CD8-positive, alpha-beta memory T cell (primary cell): ENCODE results near the gene GJC3. TPM values are rescaled to one million over a fixed set of nuclear protein-coding genes. Genes with fewer than 3 reads are reported as not detected.
A peak's percentile ranks its signal among the peaks of the same experiment; 100 is the strongest.
"Not testable (repeated sequence)": the region's sequence is repeated elsewhere in the genome, so short reads cannot be mapped to it uniquely, and the experiment has no call there.

Experiments used
- CTCF ChIA-PET: fragments of 350-600 bp; sonication (Branson Sonifier 250); formaldehyde crosslinking; loops from one replicate; lab custom pipeline; 2021; ENCODE audit warnings: antibody characterized with exemption; lab: Charles Lee
- POLR2A ChIA-PET: fragments of 350-600 bp; sonication (Branson Sonifier 250); formaldehyde crosslinking; loops from one replicate; lab custom pipeline; 2021; ENCODE audit warnings: antibody characterized with exemption; lab: Charles Lee
- DNase-seq, 5 donors: peaks; one replicate each; pipeline versions ENCODE4 v3.0.0 to v3.0.0-alpha.2; 2020 to 2022; ENCODE audit warnings: mixed read lengths in 1 of 5
- H3K27ac ChIP-seq: one replicate; pipeline ENCODE4 v1.7.0; 2013; ENCODE audit warnings: low read depth, mild to moderate bottlenecking, low read length, moderate library complexity
- H3K27me3 ChIP-seq: 2 replicates; pipeline ENCODE4 v1.7.0; 2013; ENCODE audit warnings: low read length, mild to moderate bottlenecking; ENCODE audit not compliant: insufficient read depth, poor library complexity, severe bottlenecking
- H3K36me3 ChIP-seq: 2 replicates; pipeline ENCODE4 v1.7.0; 2013; ENCODE audit warnings: mild to moderate bottlenecking, low read length, moderate library complexity; ENCODE audit not compliant: insufficient read depth
- H3K4me1 ChIP-seq: 2 replicates; pipeline ENCODE4 v1.7.0; 2013; ENCODE audit warnings: mild to moderate bottlenecking, low read length, moderate library complexity; ENCODE audit not compliant: insufficient read depth
- H3K4me3 ChIP-seq: 2 replicates; pipeline ENCODE4 v1.7.0; 2013; ENCODE audit warnings: mild to moderate bottlenecking, low read length
- H3K9me3 ChIP-seq: 2 replicates; pipeline ENCODE4 v1.7.0; 2013; ENCODE audit warnings: mild to moderate bottlenecking, low read length
- H3K27ac Mint-ChIP-seq, 8 donors: one replicate each; pipeline ENCODE4 v1.8.0; 2020 to 2021; ENCODE audit warnings: mixed read lengths in 8 of 8, mild to moderate bottlenecking in 6 of 8, inconsistent platforms in 3 of 8, moderate library complexity in 3 of 8
- H3K27me3 Mint-ChIP-seq, 2 donors: one replicate each; pipeline ENCODE4 v1.8.0; 2020 to 2021; ENCODE audit warnings: mixed read lengths in 2 of 2, mild to moderate bottlenecking in 1 of 2, moderate library complexity in 1 of 2
- H3K36me3 Mint-ChIP-seq, 3 donors: one replicate each; pipeline ENCODE4 v1.8.0; 2020 to 2021; ENCODE audit warnings: mixed read lengths in 3 of 3, inconsistent platforms in 1 of 3, mild to moderate bottlenecking in 1 of 3
- H3K4me1 Mint-ChIP-seq, 3 donors: one replicate each; pipeline ENCODE4 v1.8.0; 2020 to 2021; ENCODE audit warnings: mixed read lengths in 3 of 3, inconsistent platforms in 1 of 3, mild to moderate bottlenecking in 1 of 3
- H3K4me3 Mint-ChIP-seq, 7 donors: one replicate each; pipeline ENCODE4 v1.8.0; 2020 to 2021; ENCODE audit warnings: mixed read lengths in 7 of 7, mild to moderate bottlenecking in 6 of 7, moderate library complexity in 4 of 7, inconsistent platforms in 2 of 7
- H3K9me3 Mint-ChIP-seq, 5 donors: one replicate each; pipeline ENCODE4 v1.8.0; 2020 to 2022; ENCODE audit warnings: mixed read lengths in 5 of 5, mild to moderate bottlenecking in 3 of 5, moderate library complexity in 2 of 5, inconsistent platforms in 1 of 5
- polyA plus RNA-seq: library from polyadenylated mRNA; unstranded; fragments of 300-500 nt; fragmentation: Illumina TruSeq; gene quantifications from one replicate; pipeline ENCODE4 v1.2.3, GENCODE V29; 2021
- total RNA-seq, 2 experiments: library from RNA; stranded (reverse); gene quantifications; one replicate each; pipeline ENCODE4 v1.2.3, GENCODE V29; 2021

GJC3 gene
- total RNA-seq (under 1 TPM in 1 of 2 experiments, not detected in 1; 0.20 TPM), polyA plus RNA-seq (not detected)

- H3K4me3 ChIP-seq, result peak within 1 kb of the TSS; percentile 46
- H3K4me1 Mint-ChIP-seq, result peaks cover 11 to 24% (median 20%) of the 10 kb centered on the region in 3 donors
These were observed at the start of gene GJC3 for GRCh38 chr7:99928994-99929729. GJC3 (minus strand) TSS chr7:99929620; CDS start chr7:99929620, 0 bp downstream.

GRCh38 chr7:99976626-99977025 is 47.2 kb upstream of the GJC3 start:
- no peak overlapping the region for H3K4me3 Mint-ChIP-seq
- no peaks in the 10 kb centered on the region for H3K36me3 Mint-ChIP-seq
- H3K4me1 ChIP-seq, result no peaks in the 10 kb centered on the region
- H3K9me3 ChIP-seq, result no peaks in the 10 kb centered on the region
- H3K4me3 ChIP-seq, result no peak overlapping the region
- ChIA-PET CTCF (interaction anchor here (1.6 kb wide), 1 partner anchor 59 kb away, joined by 5 read pairs; no protein-coding TSS in a partner anchor), POLR2A (no interaction called here)
- no peak for DNase-seq
- peaks cover 0 to 3% (median 0%) of the 10 kb centered on the region in 3 donors for H3K4me1 Mint-ChIP-seq
- peaks cover 0 to 2% (median 0%) of the 10 kb centered on the region in 5 donors for H3K9me3 Mint-ChIP-seq
- no peak overlapping the region for H3K27ac Mint-ChIP-seq
- H3K36me3 ChIP-seq, result no peaks in the 10 kb centered on the region
- peaks cover 15 to 37% of the 10 kb centered on the region in 2 donors for H3K27me3 Mint-ChIP-seq
- no peaks in the 10 kb centered on the region for H3K27me3 ChIP-seq
- H3K27ac ChIP-seq, result no peak overlapping the region

More at GRCh38 chr7:99928994-99929729, at the start of gene GJC3:
- Mint-ChIP-seq H3K4me3 (peak within 1 kb of the TSS in 6 of 7 donors; percentile 24 to 86 (median 64)), H3K27me3 (peaks cover 33 to 58% of the 10 kb centered on the region in 2 donors), H3K36me3 (no peaks in the 10 kb centered on the region), H3K27ac (peak within 1 kb of the TSS in 3 of 8 donors; percentile 40 to 69 (median 52)), H3K9me3 (no peaks in the 10 kb centered on the region)
- ChIA-PET CTCF (interaction anchor here (1.1 to 1.9 kb wide), 4 partner anchors 10 to 66 kb away, joined by 3 to 10 read pairs (median 6); partner anchors contain the start of gene TRIM4), POLR2A (interaction anchor here (1.0 kb wide), 1 partner anchor 11 kb away, joined by 10 read pairs; the partner anchor contains the start of gene TRIM4)
- no peaks in the 10 kb centered on the region for H3K9me3 ChIP-seq
- peak in 3 of 5 donors; percentile 16 to 57 (median 43) for DNase-seq
- H3K4me1 ChIP-seq, result peaks cover 16% of the 10 kb centered on the region
- H3K36me3 ChIP-seq, result no peaks in the 10 kb centered on the region
- no peaks in the 10 kb centered on the region for H3K27me3 ChIP-seq
- no peak within 1 kb of the TSS for H3K27ac ChIP-seq

GRCh38 chr7:99975782-99976521 is 46.5 kb upstream of the GJC3 start, which contains the start of gene AZGP1:
AZGP1 (minus strand) TSS chr7:99976031; CDS start chr7:99976020, 11 bp downstream.
- Histone ChIP-seq H3K4me3 (no peak within 1 kb of the TSS), H3K27ac (no peak within 1 kb of the TSS), H3K27me3 (no peaks in the 10 kb centered on the region), H3K9me3 (no peaks in the 10 kb centered on the region), H3K36me3 (no peaks in the 10 kb centered on the region), H3K4me1 (no peaks in the 10 kb centered on the region)
- Mint-ChIP-seq H3K27me3 (peaks cover 15 to 39% of the 10 kb centered on the region in 2 donors), H3K36me3 (no peaks in the 10 kb centered on the region), H3K4me1 (peaks cover 0 to 3% (median 0%) of the 10 kb centered on the region in 3 donors), H3K9me3 (peaks cover 0 to 2% (median 0%) of the 10 kb centered on the region in 5 donors), H3K4me3 (no peak within 1 kb of the TSS), H3K27ac (no peak within 1 kb of the TSS)
- no peak for DNase-seq
- POLR2A ChIA-PET, result no interaction called here
- CTCF ChIA-PET, result interaction anchor here (0.6 kb wide), 1 partner anchor 1314 kb away, joined by 4 read pairs; no protein-coding TSS in a partner anchor

GRCh38 chr7:99974681-99975080 is 45.3 kb upstream of the GJC3 start:
- no peak overlapping the region for H3K27ac Mint-ChIP-seq
- H3K4me1 Mint-ChIP-seq, result no peaks in the 10 kb centered on the region
- H3K36me3 ChIP-seq, result no peaks in the 10 kb centered on the region

DNA sequence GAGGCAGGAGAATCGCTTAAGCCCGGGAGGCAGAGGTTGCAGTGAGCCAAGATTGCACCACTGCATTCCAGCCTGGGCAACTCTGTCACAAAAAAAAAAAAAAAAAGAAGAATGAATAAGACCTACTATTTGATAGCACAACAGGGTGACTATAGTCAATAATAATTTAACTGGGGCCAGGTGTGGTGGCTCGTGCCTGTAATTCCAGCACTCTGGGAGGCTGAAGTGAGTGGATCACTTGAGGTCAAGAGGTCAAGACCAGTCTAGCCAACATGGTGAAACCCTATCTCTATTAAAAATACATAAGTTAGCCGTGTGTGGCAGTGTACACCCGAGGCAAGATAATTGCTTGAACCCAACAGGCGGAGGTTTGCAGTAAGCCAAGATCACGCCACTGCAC is 44.4 kb upstream of the GJC3 start:
- H3K9me3 ChIP-seq, result not testable (repeated sequence)

More at GRCh38 chr7:99974681-99975080, 45.3 kb upstream of the GJC3 start:
- Histone ChIP-seq H3K4me3 (no peak overlapping the region), H3K4me1 (no peaks in the 10 kb centered on the region), H3K9me3 (no peaks in the 10 kb centered on the region), H3K27me3 (no peaks in the 10 kb centered on the region), H3K27ac (no peak overlapping the region)
- ChIA-PET CTCF (no interaction called here), POLR2A (no interaction called here)
- peaks cover 0 to 2% (median 0%) of the 10 kb centered on the region in 5 donors for H3K9me3 Mint-ChIP-seq
- no peaks in the 10 kb centered on the region for H3K36me3 Mint-ChIP-seq
- H3K4me3 Mint-ChIP-seq, result no peak overlapping the region
- DNase-seq, result no peak
- H3K27me3 Mint-ChIP-seq, result peaks cover 17 to 43% of the 10 kb centered on the region in 2 donors

GRCh38 chr7:99971242-99971641 is 41.8 kb upstream of the GJC3 start:
- Mint-ChIP-seq H3K4me1 (no peaks in the 10 kb centered on the region), H3K4me3 (no peak overlapping the region), H3K36me3 (no peaks in the 10 kb centered on the region), H3K27ac (no peak overlapping the region), H3K27me3 (peaks cover 23 to 50% of the 10 kb centered on the region in 2 donors), H3K9me3 (peaks cover 0 to 2% (median 0%) of the 10 kb centered on the region in 5 donors)
- Histone ChIP-seq H3K27me3 (no peaks in the 10 kb centered on the region), H3K4me3 (no peak overlapping the region), H3K9me3 (no peaks in the 10 kb centered on the region), H3K36me3 (no peaks in the 10 kb centered on the region), H3K4me1 (no peaks in the 10 kb centered on the region), H3K27ac (no peak overlapping the region)
- DNase-seq, result no peak
- POLR2A ChIA-PET, result no interaction called here
- CTCF ChIA-PET, result interaction anchor here (0.6 kb wide), 1 partner anchor 18 kb away, joined by 3 read pairs; no protein-coding TSS in a partner anchor

More for the DNA sequence above, 44.4 kb upstream of the GJC3 start:
- H3K27me3 Mint-ChIP-seq, result peaks cover 15 to 46% of the 10 kb centered on the region in 2 donors
- H3K4me3 ChIP-seq, H3K27me3 ChIP-seq, POLR2A ChIA-PET, H3K9me3 Mint-ChIP-seq, H3K4me3 Mint-ChIP-seq, H3K36me3 Mint-ChIP-seq, H3K4me1 Mint-ChIP-seq, CTCF ChIA-PET, H3K4me1 ChIP-seq, H3K36me3 ChIP-seq, H3K27ac ChIP-seq, H3K27ac Mint-ChIP-seq, DNase-seq: not testable (repeated sequence)

GRCh38 chr7:99969813-99970212 is 40.4 kb upstream of the GJC3 start:
- not testable (repeated sequence) for H3K27ac Mint-ChIP-seq, DNase-seq, H3K4me3 ChIP-seq, H3K27me3 ChIP-seq, H3K4me1 Mint-ChIP-seq, H3K4me3 Mint-ChIP-seq, H3K36me3 ChIP-seq, H3K36me3 Mint-ChIP-seq, H3K9me3 Mint-ChIP-seq, H3K4me1 ChIP-seq, H3K27ac ChIP-seq, H3K9me3 ChIP-seq
- H3K27me3 Mint-ChIP-seq, result peaks cover 18 to 47% of the 10 kb centered on the region in 2 donors
- POLR2A ChIA-PET, result interaction anchor here (0.7 kb wide), 1 partner anchor 395 kb away, joined by 3 read pairs; no protein-coding TSS in a partner anchor
- CTCF ChIA-PET, result interaction anchor here (1.2 kb wide), 1 partner anchor 56 kb away, joined by 4 read pairs; no protein-coding TSS in a partner anchor
